HCT116 (cell line): ENCODE results near the gene EYA2. TPM values are rescaled to one million over a fixed set of nuclear protein-coding genes. Genes with fewer than 3 reads are reported as not detected.
A peak's percentile ranks its signal among the peaks of the same experiment; 100 is the strongest.

Experiments
- ATAC-seq: fragments of 200-7000 bp; cut with Tn5 transposase; 2 replicates; pipeline ENCODE4 v1.9.1; 2020; ENCODE audit warnings: mild to moderate bottlenecking, moderate library complexity
- BruUV-seq: library from RNA; stranded (reverse); fragments of 400-500 nt; replicated peaks from 2 replicates; lab custom pipeline; 2021; lab: Mats Ljungman, UMichigan
- CTCF ChIA-PET: fragments of 300-600 bp; sonication (Branson Sonifier 250); formaldehyde crosslinking; loops from one replicate; lab custom pipeline; 2021; ENCODE audit warnings: antibody characterized with exemption; lab: Charles Lee
- POLR2A ChIA-PET: fragments of 300-600, 350-600 bp; sonication (Branson Sonifier 250); formaldehyde crosslinking; loops from one replicate; lab custom pipeline; 2021; ENCODE audit warnings: antibody characterized with exemption; lab: Charles Lee
- RAD21 ChIA-PET, 2 experiments: fragments of 300-600 bp; sonication (Branson Sonifier 250); formaldehyde crosslinking; loops; one replicate each; lab custom pipeline; 2023; ENCODE audit warnings: low total read pairs in 2 of 2; ENCODE audit not compliant: uncharacterized antibody in 2 of 2, unreplicated experiment in 2 of 2, low non-redundant PET in 1 of 2; lab: Charles Lee
- DNase-seq: peaks from one replicate; pipeline ENCODE4 v3.0.0-alpha.2; 2010; ENCODE audit warnings: low read depth, low spot score
- H2AFZ ChIP-seq: fragments of 200-600 bp; shearing (Covaris generic), sonication (generic); 2 replicates; pipeline ENCODE4 v1.6.1; 2017; ENCODE audit warnings: low read depth, mixed run types, mixed read lengths, antibody characterized with exemption, low read length; ENCODE audit not compliant: poor library complexity, severe bottlenecking
- H3K27ac ChIP-seq: 2 replicates; pipeline ENCODE4 v1.5.1; 2012; ENCODE audit warnings: low read depth, low read length
- H3K27me3 ChIP-seq: fragments of 200-600 bp; sonication (generic); 2 replicates; pipeline ENCODE4 v1.6.1; 2016; ENCODE audit warnings: mixed run types, low read length, mixed read lengths; ENCODE audit not compliant: insufficient read depth
- H3K36me3 ChIP-seq, 2 experiments: fragments of 200-500 bp in 1 of 2; fragments of 200-600 bp in 1 of 2; sonication (Bioruptor generic) in 1 of 2; sonication (generic) in 1 of 2; 2 replicates each; pipeline versions ENCODE4 v1.5.1 to v1.6.1; 2014 to 2016; ENCODE audit warnings: low read length in 2 of 2, inconsistent platforms in 1 of 2, mixed read lengths in 1 of 2, mixed run types in 1 of 2; ENCODE audit not compliant: insufficient read depth in 2 of 2, control insufficient read depth in 1 of 2
- H3K4me1 ChIP-seq, 2 experiments: fragments of 200-600 bp in 1 of 2; sonication (generic) in 1 of 2; 2 replicates each; pipeline versions ENCODE4 v1.5.1 to v1.6.1; 2012 to 2017; ENCODE audit warnings: low read length in 2 of 2, inconsistent platforms in 1 of 2, mild to moderate bottlenecking in 1 of 2, mixed read lengths in 1 of 2, mixed run types in 1 of 2, moderate library complexity in 1 of 2; ENCODE audit not compliant: insufficient read depth in 2 of 2, control insufficient read depth in 1 of 2
- H3K4me2 ChIP-seq: fragments of 200-600 bp; sonication (generic); 2 replicates; pipeline ENCODE4 v1.6.1; 2017; ENCODE audit warnings: mixed run types, low read length, mixed read lengths
- H3K4me3 ChIP-seq, 2 experiments: fragments of 200-600 bp in 1 of 2; sonication (generic) in 1 of 2; replicated peaks in 1 of 2; 2 replicates each; pipeline ENCODE4 v1.5.1; 2011 to 2016; ENCODE audit warnings: low read length in 2 of 2, control low read depth in 1 of 2, low read depth in 1 of 2, mild to moderate bottlenecking in 1 of 2, mixed read lengths in 1 of 2, mixed run types in 1 of 2
- H3K79me2 ChIP-seq: fragments of 200-600 bp; sonication (generic); 2 replicates; pipeline ENCODE4 v1.6.1; 2017; ENCODE audit warnings: mild to moderate bottlenecking, mixed run types, low read length, moderate library complexity, mixed read lengths; ENCODE audit not compliant: insufficient read depth
- H3K9ac ChIP-seq: fragments of 200-600 bp; sonication (generic); 2 replicates; pipeline ENCODE4 v1.6.1; 2016; ENCODE audit warnings: low read length, mixed read lengths
- H3K9me2 ChIP-seq: fragments of 200-600 bp; sonication (generic), shearing (Covaris generic); 2 replicates; pipeline ENCODE4 v1.6.1; 2017; ENCODE audit warnings: mixed run types, mild to moderate bottlenecking, moderate library complexity; ENCODE audit not compliant: insufficient read depth
- H3K9me3 ChIP-seq, 2 experiments: fragments of 200-500 bp in 1 of 2; fragments of 200-600 bp in 1 of 2; sonication (Bioruptor generic) in 1 of 2; sonication (generic) in 1 of 2; 2 replicates each; pipeline ENCODE4 v1.6.1; 2014 to 2017; ENCODE audit warnings: low read length in 2 of 2, mixed read lengths in 2 of 2, inconsistent platforms in 1 of 2, low read depth in 1 of 2, mild to moderate bottlenecking in 1 of 2, mixed run types in 1 of 2, moderate library complexity in 1 of 2; ENCODE audit not compliant: control insufficient read depth in 1 of 2, insufficient read depth in 1 of 2
- H4K20me1 ChIP-seq: fragments of 200-600 bp; sonication (generic), shearing (Covaris generic); 2 replicates; pipeline ENCODE4 v1.6.1; 2017; ENCODE audit warnings: mixed run types, mild to moderate bottlenecking, moderate library complexity; ENCODE audit not compliant: insufficient read depth
- EGR1 ChIP-seq: IDR thresholded peaks from 2 replicates; pipeline ENCODE4 v1.6.1; 2012; ENCODE audit warnings: low read depth
- ELF1 ChIP-seq: IDR thresholded peaks from 2 replicates; pipeline ENCODE4 v1.6.1; 2012; ENCODE audit warnings: low read depth, borderline replicate concordance
- EZH2 ChIP-seq: fragments of 200-600 bp; sonication (generic); IDR thresholded peaks from 2 replicates; pipeline ENCODE4 v1.6.1; 2017; ENCODE audit warnings: antibody characterized with exemption, mixed run types
- EZH2phosphoT487 ChIP-seq: fragments of 200-600 bp; IDR thresholded peaks from 2 replicates; pipeline ENCODE4 v1.6.1; 2018; ENCODE audit warnings: antibody characterized with exemption, borderline replicate concordance
- FOSL1 ChIP-seq: IDR thresholded peaks from 2 replicates; pipeline ENCODE4 v1.6.1; 2012; ENCODE audit warnings: low read depth
- JUND ChIP-seq: IDR thresholded peaks from 2 replicates; pipeline ENCODE4 v1.6.1; 2012
- POLR2A ChIP-seq: IDR thresholded peaks from 2 replicates; pipeline ENCODE4 v1.7.0; 2011; ENCODE audit warnings: borderline replicate concordance; ENCODE audit not compliant: insufficient read depth, insufficient read length; ENCODE audit errors: extremely low read depth
- POLR2AphosphoS5 ChIP-seq: IDR thresholded peaks from 2 replicates; pipeline ENCODE4 v1.6.1; 2011; ENCODE audit warnings: mild to moderate bottlenecking, low read depth, low read length, moderate library complexity
- SIN3A ChIP-seq: IDR thresholded peaks from 2 replicates; pipeline ENCODE4 v1.6.1; 2012; ENCODE audit warnings: low read depth
- SRF ChIP-seq: IDR thresholded peaks from 2 replicates; pipeline ENCODE4 v1.6.1; 2012; ENCODE audit warnings: low read depth
- TCF7L2 ChIP-seq: IDR thresholded peaks from 2 replicates; pipeline ENCODE4 v1.7.0; 2011; ENCODE audit warnings: borderline replicate concordance, inconsistent platforms; ENCODE audit not compliant: insufficient read depth, insufficient read length; ENCODE audit errors: extremely low read depth
- YY1 ChIP-seq: IDR thresholded peaks from 2 replicates; pipeline ENCODE4 v1.6.1; 2011; ENCODE audit warnings: low read length, low read depth, moderate library complexity, mild to moderate bottlenecking; ENCODE audit not compliant: insufficient replicate concordance; ENCODE audit errors: extremely low read depth
- ZFX ChIP-seq: fragments of 450-650 bp; IDR thresholded peaks from 2 replicates; pipeline ENCODE4 v1.6.1; 2017
- intact Hi-C: fragments of 100-400 bp; cut with micrococcal nuclease; formaldehyde crosslinking; loops from 2 replicates; pipeline ENCODE4 v1.10.0; 2022
- total RNA-seq: library from RNA; stranded (reverse); gene quantifications from one replicate; pipeline ENCODE4 v1.2.1, GENCODE V29; 2021; ENCODE audit not compliant: unreplicated experiment
- TF ChIP-seq, protein P1 (sequence below): IDR thresholded peaks from 2 replicates; pipeline ENCODE4 v1.6.1; 2012
- TF ChIP-seq, protein P2 (sequence below), 3 experiments: fragments of 200-600 bp in 1 of 3; sonication (generic) in 1 of 3; IDR thresholded peaks in 2 of 3; conservative IDR thresholded peaks in 1 of 3; 2 replicates each; pipeline ENCODE4 v1.5.1; 2012 to 2017; ENCODE audit warnings: low read depth in 2 of 3, low read length in 2 of 3, antibody characterized with exemption in 1 of 3, borderline replicate concordance in 1 of 3, control low read depth in 1 of 3, mild to moderate bottlenecking in 1 of 3, mixed read lengths in 1 of 3, mixed run types in 1 of 3, moderate library complexity in 1 of 3; ENCODE audit not compliant: insufficient read depth in 1 of 3
- TF ChIP-seq, protein P3 (sequence below): IDR thresholded peaks from 2 replicates; pipeline ENCODE4 v1.6.1; 2011; ENCODE audit warnings: mild to moderate bottlenecking, low read length, moderate library complexity; ENCODE audit not compliant: insufficient replicate concordance; ENCODE audit errors: extremely low read depth

Gene EYA2
- total RNA-seq, 1 experiment from 2014 or later: not detected

- no TSS peak for BruUV-seq
- H3K79me2 ChIP-seq: no peaks in the 10 kb centered on the region
These were observed 160.3 kb downstream of the EYA2 start for GRCh38 chr20:47054945-47055344.

GRCh38 chr20:47055699-47056369 lies 161.2 kb downstream of the EYA2 start:
- no peaks in the 10 kb centered on the region for H4K20me1 ChIP-seq
- H3K9me2 ChIP-seq: no peaks in the 10 kb centered on the region
- POLR2A ChIA-PET: no interaction called here
- CTCF ChIA-PET: no interaction called here
- no peak overlapping the region for H3K27ac ChIP-seq
- H2AFZ ChIP-seq: no peak overlapping the region
- no peak for TF ChIP-seq YY1
- TF ChIP-seq, protein P1, sequence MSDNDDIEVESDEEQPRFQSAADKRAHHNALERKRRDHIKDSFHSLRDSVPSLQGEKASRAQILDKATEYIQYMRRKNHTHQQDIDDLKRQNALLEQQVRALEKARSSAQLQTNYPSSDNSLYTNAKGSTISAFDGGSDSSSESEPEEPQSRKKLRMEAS: no peak
- no peak for TF ChIP-seq POLR2A
- no peak for TF ChIP-seq JUND
- TF ChIP-seq SIN3A: no peak
- no peak for TF ChIP-seq FOSL1
- TF ChIP-seq, protein P2, sequence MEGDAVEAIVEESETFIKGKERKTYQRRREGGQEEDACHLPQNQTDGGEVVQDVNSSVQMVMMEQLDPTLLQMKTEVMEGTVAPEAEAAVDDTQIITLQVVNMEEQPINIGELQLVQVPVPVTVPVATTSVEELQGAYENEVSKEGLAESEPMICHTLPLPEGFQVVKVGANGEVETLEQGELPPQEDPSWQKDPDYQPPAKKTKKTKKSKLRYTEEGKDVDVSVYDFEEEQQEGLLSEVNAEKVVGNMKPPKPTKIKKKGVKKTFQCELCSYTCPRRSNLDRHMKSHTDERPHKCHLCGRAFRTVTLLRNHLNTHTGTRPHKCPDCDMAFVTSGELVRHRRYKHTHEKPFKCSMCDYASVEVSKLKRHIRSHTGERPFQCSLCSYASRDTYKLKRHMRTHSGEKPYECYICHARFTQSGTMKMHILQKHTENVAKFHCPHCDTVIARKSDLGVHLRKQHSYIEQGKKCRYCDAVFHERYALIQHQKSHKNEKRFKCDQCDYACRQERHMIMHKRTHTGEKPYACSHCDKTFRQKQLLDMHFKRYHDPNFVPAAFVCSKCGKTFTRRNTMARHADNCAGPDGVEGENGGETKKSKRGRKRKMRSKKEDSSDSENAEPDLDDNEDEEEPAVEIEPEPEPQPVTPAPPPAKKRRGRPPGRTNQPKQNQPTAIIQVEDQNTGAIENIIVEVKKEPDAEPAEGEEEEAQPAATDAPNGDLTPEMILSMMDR (IDR thresholded peaks at IDR 0.05 in 2 of 3, conservative IDR thresholded peaks at IDR 0.05 in 1 of 3; ENCODE audit: borderline replicate concordance in 1 of 3, insufficient read depth in 1 of 3, low read depth in 2 of 3, low read length in 2 of 3): no peak
- no peak for TF ChIP-seq SRF
- TF ChIP-seq EZH2phosphoT487: no peak
- no peak for TF ChIP-seq EZH2
- no peak for TF ChIP-seq ZFX
- TF ChIP-seq TCF7L2: no peak
- no peak for TF ChIP-seq POLR2AphosphoS5
- H3K4me2 ChIP-seq: no peak overlapping the region
- RAD21 ChIA-PET: no interaction called here
- H3K79me2 ChIP-seq: no peaks in the 10 kb centered on the region
- no peaks in the 10 kb centered on the region for H3K36me3 ChIP-seq
- no TSS peak for BruUV-seq
- intact Hi-C loops: no loop called here
- no peak for DNase-seq
- H3K4me1 ChIP-seq: no peaks in the 10 kb centered on the region
- H3K4me3 ChIP-seq: no peak overlapping the region
- no peaks in the 10 kb centered on the region for H3K9me3 ChIP-seq
- peaks cover 4% of the 10 kb centered on the region; the same call in 1 of the 2 replicates for H3K27me3 ChIP-seq
- no peak for ATAC-seq
- no peak overlapping the region for H3K9ac ChIP-seq

More at GRCh38 chr20:47054945-47055344, 160.3 kb downstream of the EYA2 start:
- no peaks in the 10 kb centered on the region for H3K4me1 ChIP-seq
- H3K36me3 ChIP-seq: no peaks in the 10 kb centered on the region
- H3K27ac ChIP-seq: no peak overlapping the region
- peaks cover 4% of the 10 kb centered on the region; the same call in 1 of the 2 replicates for H3K27me3 ChIP-seq
- H3K9me3 ChIP-seq: no peaks in the 10 kb centered on the region
- no peaks in the 10 kb centered on the region for H3K9me2 ChIP-seq
- no peak overlapping the region for H3K4me2 ChIP-seq
- H3K4me3 ChIP-seq: no peak overlapping the region
- intact Hi-C loops: no loop called here
- peak; percentile 92 for ATAC-seq
- DNase-seq: peak; percentile 13
- H2AFZ ChIP-seq: no peak overlapping the region
- H4K20me1 ChIP-seq: no peaks in the 10 kb centered on the region
- no peak for TF ChIP-seq ELF1
- TF ChIP-seq, protein P3, sequence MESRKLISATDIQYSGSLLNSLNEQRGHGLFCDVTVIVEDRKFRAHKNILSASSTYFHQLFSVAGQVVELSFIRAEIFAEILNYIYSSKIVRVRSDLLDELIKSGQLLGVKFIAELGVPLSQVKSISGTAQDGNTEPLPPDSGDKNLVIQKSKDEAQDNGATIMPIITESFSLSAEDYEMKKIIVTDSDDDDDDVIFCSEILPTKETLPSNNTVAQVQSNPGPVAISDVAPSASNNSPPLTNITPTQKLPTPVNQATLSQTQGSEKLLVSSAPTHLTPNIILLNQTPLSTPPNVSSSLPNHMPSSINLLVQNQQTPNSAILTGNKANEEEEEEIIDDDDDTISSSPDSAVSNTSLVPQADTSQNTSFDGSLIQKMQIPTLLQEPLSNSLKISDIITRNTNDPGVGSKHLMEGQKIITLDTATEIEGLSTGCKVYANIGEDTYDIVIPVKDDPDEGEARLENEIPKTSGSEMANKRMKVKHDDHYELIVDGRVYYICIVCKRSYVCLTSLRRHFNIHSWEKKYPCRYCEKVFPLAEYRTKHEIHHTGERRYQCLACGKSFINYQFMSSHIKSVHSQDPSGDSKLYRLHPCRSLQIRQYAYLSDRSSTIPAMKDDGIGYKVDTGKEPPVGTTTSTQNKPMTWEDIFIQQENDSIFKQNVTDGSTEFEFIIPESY: no peak
- no peak for TF ChIP-seq EZH2phosphoT487
- TF ChIP-seq ZFX: no peak
- TF ChIP-seq EGR1: no peak
- no peak overlapping the region for H3K9ac ChIP-seq
- RAD21 ChIA-PET: no interaction called here
- CTCF ChIA-PET: no interaction called here
- POLR2A ChIA-PET: no interaction called here
